GM12878 (cell line): ENCODE measurements around the gene HSF5. TPM values are rescaled to one million over a fixed set of nuclear protein-coding genes. Genes with fewer than 3 reads are reported as not detected.
A peak's percentile ranks its signal among the peaks of the same experiment; 100 is the strongest.

Source experiments
- CBFB ChIP-seq: IDR thresholded peaks from 2 replicates; pipeline ENCODE4 v1.6.1; 2016; ENCODE audit warnings: antibody characterized with exemption, low read depth
- CHD1 ChIP-seq: IDR thresholded peaks from 2 replicates; pipeline ENCODE4 v1.6.1; 2012; ENCODE audit warnings: low read depth, low read length, improper control_type of control experiment
- CHD2 ChIP-seq: IDR thresholded peaks from 2 replicates; pipeline ENCODE4 v1.6.1; 2011; ENCODE audit warnings: low read depth, low read length, improper control_type of control experiment, borderline replicate concordance
- DPF2 ChIP-seq: fragments of 450-650 bp; IDR thresholded peaks from 2 replicates; pipeline ENCODE4 v1.6.1; 2017; ENCODE audit warnings: mild to moderate bottlenecking
- FOS ChIP-seq: IDR thresholded peaks from 3 replicates; pipeline ENCODE4 v1.6.1; 2011; ENCODE audit warnings: borderline replicate concordance; ENCODE audit not compliant: insufficient read length; ENCODE audit errors: extremely low read depth
- POLR2AphosphoS5 ChIP-seq: IDR thresholded peaks from 2 replicates; pipeline ENCODE4 v1.6.1; 2011; ENCODE audit warnings: mild to moderate bottlenecking, low read length, inconsistent platforms
- POU2F2 ChIP-seq: IDR thresholded peaks from 3 replicates; pipeline ENCODE4 v1.6.1; 2011; ENCODE audit warnings: low read depth, mild to moderate bottlenecking, low read length, borderline replicate concordance
- SIX5 ChIP-seq: IDR thresholded peaks from 2 replicates; pipeline ENCODE4 v1.6.1; 2011; ENCODE audit warnings: mild to moderate bottlenecking, low read depth, low read length, moderate library complexity; ENCODE audit not compliant: severe bottlenecking
- SUPT20H ChIP-seq: IDR thresholded peaks from 2 replicates; pipeline ENCODE4 v1.6.1; 2011; ENCODE audit warnings: low read depth, mild to moderate bottlenecking, low read length, moderate library complexity, borderline replicate concordance; ENCODE audit not compliant: control insufficient read depth
- TBL1XR1 ChIP-seq: IDR thresholded peaks from 2 replicates; pipeline ENCODE4 v1.6.1; 2012; ENCODE audit warnings: low read depth, low read length, improper control_type of control experiment
- WRNIP1 ChIP-seq: IDR thresholded peaks from 2 replicates; pipeline ENCODE4 v1.6.1; 2011; ENCODE audit warnings: low read depth, low read length, improper control_type of control experiment, borderline replicate concordance
- polyA plus RNA-seq, 11 experiments: library from polyadenylated mRNA; depleted of rRNA in 4 of 11; unstranded in 6 of 11; stranded (reverse) in 5 of 11; fragments of >200 nt; fragmentation: Nextera tagmentation in 4 of 11; fragmentation: Illumina TruSeq in 1 of 11; extraction: Ambion mirVana in 4 of 11; extraction: Trizol in 1 of 11; gene quantifications; 1 replicate in 1 of 11; 2 replicates in 10 of 11; pipeline versions ENCODE4 v1.2.1 to v1.2.3, GENCODE V29; 2011 to 2016; ENCODE audit warnings: inconsistent platforms in 2 of 11, missing spikeins in 2 of 11, low read depth in 1 of 11
- total RNA-seq, 4 experiments: library from RNA; depleted of rRNA in 3 of 4; stranded (reverse); fragments of >200 nt in 3 of 4; fragmentation: Illumina TruSeq in 1 of 4; extraction: Trizol in 1 of 4; gene quantifications; 2 replicates each; pipeline versions ENCODE4 v1.2.1 to v1.2.3, GENCODE V29; 2013 to 2021
- TF ChIP-seq, protein P1 (sequence below): fragments of 450-650 bp; IDR thresholded peaks from 2 replicates; pipeline ENCODE4 v1.6.1; 2016; ENCODE audit warnings: mild to moderate bottlenecking, moderate library complexity, borderline replicate concordance
- TF ChIP-seq, protein P2 (sequence below): IDR thresholded peaks from 2 replicates; pipeline ENCODE4 v1.6.1; 2012; ENCODE audit warnings: improper control_type of control experiment, low read depth, low read length; ENCODE audit not compliant: insufficient replicate concordance
- TF ChIP-seq, protein P3 (sequence below): IDR thresholded peaks from 2 replicates; pipeline ENCODE4 v1.6.1; 2011; ENCODE audit warnings: borderline replicate concordance, low read depth, mild to moderate bottlenecking, moderate library complexity, mixed read lengths, low read length; ENCODE audit not compliant: insufficient read depth; ENCODE audit errors: extremely low read length

Gene HSF5
- total and polyA plus RNA-seq, 10 of the 15 experiments (the other 5 are each of a cell fraction or from before 2014, with no cell fraction given), result 0.02 to 0.18 (median 0.06) TPM; not detected in 4

DNA sequence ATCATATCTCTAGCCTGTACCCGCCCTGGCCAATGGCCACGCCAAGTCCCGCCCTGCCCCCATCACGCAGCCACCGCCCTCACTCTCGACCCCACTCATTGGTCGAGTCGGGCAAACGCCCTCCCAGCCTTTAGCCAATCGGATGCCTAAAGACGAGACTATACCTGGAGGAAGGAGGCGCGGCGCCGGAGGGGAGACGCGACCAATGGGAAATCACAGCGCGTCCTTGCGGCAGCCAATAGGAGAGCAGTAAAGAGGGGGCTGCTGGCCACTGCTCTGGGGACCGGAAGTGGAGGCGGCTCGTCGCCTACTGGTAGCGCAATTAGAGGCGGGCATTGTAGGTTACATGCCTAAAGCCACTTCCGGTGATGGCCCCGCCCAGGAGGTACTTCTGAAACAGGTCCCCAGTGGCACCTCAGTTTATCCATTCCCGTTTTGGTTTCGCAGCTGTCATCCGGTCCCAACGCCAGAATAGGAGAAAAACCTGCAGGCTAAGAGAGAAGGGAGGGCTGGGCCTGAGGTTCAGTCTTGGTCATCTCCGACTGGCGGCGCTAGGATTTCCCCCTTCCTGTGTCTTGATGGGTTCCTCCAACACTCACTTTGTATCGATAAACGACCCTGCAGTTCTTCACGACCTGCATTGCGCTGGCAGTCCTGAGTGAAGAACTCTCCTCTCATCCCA, 29.9 kb upstream of the HSF5 start (continued):
- TF ChIP-seq, protein P1, sequence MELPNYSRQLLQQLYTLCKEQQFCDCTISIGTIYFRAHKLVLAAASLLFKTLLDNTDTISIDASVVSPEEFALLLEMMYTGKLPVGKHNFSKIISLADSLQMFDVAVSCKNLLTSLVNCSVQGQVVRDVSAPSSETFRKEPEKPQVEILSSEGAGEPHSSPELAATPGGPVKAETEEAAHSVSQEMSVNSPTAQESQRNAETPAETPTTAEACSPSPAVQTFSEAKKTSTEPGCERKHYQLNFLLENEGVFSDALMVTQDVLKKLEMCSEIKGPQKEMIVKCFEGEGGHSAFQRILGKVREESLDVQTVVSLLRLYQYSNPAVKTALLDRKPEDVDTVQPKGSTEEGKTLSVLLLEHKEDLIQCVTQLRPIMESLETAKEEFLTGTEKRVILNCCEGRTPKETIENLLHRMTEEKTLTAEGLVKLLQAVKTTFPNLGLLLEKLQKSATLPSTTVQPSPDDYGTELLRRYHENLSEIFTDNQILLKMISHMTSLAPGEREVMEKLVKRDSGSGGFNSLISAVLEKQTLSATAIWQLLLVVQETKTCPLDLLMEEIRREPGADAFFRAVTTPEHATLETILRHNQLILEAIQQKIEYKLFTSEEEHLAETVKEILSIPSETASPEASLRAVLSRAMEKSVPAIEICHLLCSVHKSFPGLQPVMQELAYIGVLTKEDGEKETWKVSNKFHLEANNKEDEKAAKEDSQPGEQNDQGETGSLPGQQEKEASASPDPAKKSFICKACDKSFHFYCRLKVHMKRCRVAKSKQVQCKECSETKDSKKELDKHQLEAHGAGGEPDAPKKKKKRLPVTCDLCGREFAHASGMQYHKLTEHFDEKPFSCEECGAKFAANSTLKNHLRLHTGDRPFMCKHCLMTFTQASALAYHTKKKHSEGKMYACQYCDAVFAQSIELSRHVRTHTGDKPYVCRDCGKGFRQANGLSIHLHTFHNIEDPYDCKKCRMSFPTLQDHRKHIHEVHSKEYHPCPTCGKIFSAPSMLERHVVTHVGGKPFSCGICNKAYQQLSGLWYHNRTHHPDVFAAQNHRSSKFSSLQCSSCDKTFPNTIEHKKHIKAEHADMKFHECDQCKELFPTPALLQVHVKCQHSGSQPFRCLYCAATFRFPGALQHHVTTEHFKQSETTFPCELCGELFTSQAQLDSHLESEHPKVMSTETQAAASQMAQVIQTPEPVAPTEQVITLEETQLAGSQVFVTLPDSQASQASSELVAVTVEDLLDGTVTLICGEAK, result peak; percentile 97
- TF ChIP-seq POLR2AphosphoS5, result peak; percentile 72
- TF ChIP-seq, protein P2, sequence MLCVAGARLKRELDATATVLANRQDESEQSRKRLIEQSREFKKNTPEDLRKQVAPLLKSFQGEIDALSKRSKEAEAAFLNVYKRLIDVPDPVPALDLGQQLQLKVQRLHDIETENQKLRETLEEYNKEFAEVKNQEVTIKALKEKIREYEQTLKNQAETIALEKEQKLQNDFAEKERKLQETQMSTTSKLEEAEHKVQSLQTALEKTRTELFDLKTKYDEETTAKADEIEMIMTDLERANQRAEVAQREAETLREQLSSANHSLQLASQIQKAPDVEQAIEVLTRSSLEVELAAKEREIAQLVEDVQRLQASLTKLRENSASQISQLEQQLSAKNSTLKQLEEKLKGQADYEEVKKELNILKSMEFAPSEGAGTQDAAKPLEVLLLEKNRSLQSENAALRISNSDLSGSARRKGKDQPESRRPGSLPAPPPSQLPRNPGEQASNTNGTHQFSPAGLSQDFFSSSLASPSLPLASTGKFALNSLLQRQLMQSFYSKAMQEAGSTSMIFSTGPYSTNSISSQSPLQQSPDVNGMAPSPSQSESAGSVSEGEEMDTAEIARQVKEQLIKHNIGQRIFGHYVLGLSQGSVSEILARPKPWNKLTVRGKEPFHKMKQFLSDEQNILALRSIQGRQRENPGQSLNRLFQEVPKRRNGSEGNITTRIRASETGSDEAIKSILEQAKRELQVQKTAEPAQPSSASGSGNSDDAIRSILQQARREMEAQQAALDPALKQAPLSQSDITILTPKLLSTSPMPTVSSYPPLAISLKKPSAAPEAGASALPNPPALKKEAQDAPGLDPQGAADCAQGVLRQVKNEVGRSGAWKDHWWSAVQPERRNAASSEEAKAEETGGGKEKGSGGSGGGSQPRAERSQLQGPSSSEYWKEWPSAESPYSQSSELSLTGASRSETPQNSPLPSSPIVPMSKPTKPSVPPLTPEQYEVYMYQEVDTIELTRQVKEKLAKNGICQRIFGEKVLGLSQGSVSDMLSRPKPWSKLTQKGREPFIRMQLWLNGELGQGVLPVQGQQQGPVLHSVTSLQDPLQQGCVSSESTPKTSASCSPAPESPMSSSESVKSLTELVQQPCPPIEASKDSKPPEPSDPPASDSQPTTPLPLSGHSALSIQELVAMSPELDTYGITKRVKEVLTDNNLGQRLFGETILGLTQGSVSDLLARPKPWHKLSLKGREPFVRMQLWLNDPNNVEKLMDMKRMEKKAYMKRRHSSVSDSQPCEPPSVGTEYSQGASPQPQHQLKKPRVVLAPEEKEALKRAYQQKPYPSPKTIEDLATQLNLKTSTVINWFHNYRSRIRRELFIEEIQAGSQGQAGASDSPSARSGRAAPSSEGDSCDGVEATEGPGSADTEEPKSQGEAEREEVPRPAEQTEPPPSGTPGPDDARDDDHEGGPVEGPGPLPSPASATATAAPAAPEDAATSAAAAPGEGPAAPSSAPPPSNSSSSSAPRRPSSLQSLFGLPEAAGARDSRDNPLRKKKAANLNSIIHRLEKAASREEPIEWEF, result no peak
- TF ChIP-seq CBFB, result peak; percentile 69
- no peak for TF ChIP-seq DPF2
- 0 out of 2 replicates have a peak, but pooled peaks have one; percentile 15 for TF ChIP-seq TBL1XR1
- 0 out of 2 replicates have a peak, but pooled peaks have one; percentile 12 for TF ChIP-seq CHD1
- no peak for TF ChIP-seq WRNIP1
- peak; percentile 97 for TF ChIP-seq CHD2
- TF ChIP-seq POU2F2, result peak; percentile 61; the same call in 2 of the 3 replicates
- TF ChIP-seq SIX5, result peak; percentile 49
- no peak for TF ChIP-seq SUPT20H
- TF ChIP-seq, protein P3, sequence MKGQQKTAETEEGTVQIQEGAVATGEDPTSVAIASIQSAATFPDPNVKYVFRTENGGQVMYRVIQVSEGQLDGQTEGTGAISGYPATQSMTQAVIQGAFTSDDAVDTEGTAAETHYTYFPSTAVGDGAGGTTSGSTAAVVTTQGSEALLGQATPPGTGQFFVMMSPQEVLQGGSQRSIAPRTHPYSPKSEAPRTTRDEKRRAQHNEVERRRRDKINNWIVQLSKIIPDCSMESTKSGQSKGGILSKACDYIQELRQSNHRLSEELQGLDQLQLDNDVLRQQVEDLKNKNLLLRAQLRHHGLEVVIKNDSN, result no peak
- peak; percentile 80 for TF ChIP-seq FOS
